Neuronal stem cell (in vitro differentiated cells): ENCODE data around the gene KDM5B.

Source experiments
- DNase-seq: peaks from one replicate; pipeline ENCODE4 v3.0.0-alpha.2; 2013; ENCODE audit warnings: low spot score
- H2AFZ ChIP-seq: one replicate; pipeline ENCODE4 v1.6.1; 2013; ENCODE audit warnings: mild to moderate bottlenecking, low read length, inconsistent platforms
- H2AK5ac ChIP-seq: 2 replicates; pipeline ENCODE4 v1.6.1; 2013; ENCODE audit warnings: low read depth, mild to moderate bottlenecking, inconsistent platforms, low read length, moderate library complexity, mixed read lengths
- H2BK120ac ChIP-seq: 2 replicates; pipeline ENCODE4 v1.6.1; 2013; ENCODE audit warnings: low read depth, mild to moderate bottlenecking, inconsistent platforms, low read length, moderate library complexity, mixed read lengths
- H2BK12ac ChIP-seq: one replicate; pipeline ENCODE4 v1.6.1; 2013; ENCODE audit warnings: low read length, inconsistent platforms
- H2BK15ac ChIP-seq: 2 replicates; pipeline ENCODE4 v1.6.1; 2013; ENCODE audit warnings: mild to moderate bottlenecking, low read length, inconsistent platforms, mixed read lengths
- H2BK5ac ChIP-seq: one replicate; pipeline ENCODE4 v1.6.1; 2013; ENCODE audit warnings: inconsistent platforms, mild to moderate bottlenecking, low read length, moderate library complexity
- H3K14ac ChIP-seq: one replicate; pipeline ENCODE4 v1.6.1; 2013; ENCODE audit warnings: low read length, inconsistent platforms
- H3K18ac ChIP-seq: 2 replicates; pipeline ENCODE4 v1.6.1; 2013; ENCODE audit warnings: low read length, inconsistent platforms
- H3K23ac ChIP-seq: 2 replicates; pipeline ENCODE4 v1.6.1; 2013; ENCODE audit warnings: low read depth, mild to moderate bottlenecking, mixed read lengths, low read length, inconsistent platforms; ENCODE audit not compliant: poor library complexity
- H3K27ac ChIP-seq: replicated peaks from 3 replicates; pipeline ENCODE4 v1.5.1; 2013; ENCODE audit warnings: low read length, inconsistent platforms
- H3K27me3 ChIP-seq, 3 experiments: 2 replicates each; pipeline ENCODE4 v1.6.1; 2013; ENCODE audit warnings: low read length in 3 of 3, mild to moderate bottlenecking in 2 of 3, inconsistent platforms in 1 of 3, low read depth in 1 of 3, mixed read lengths in 1 of 3, moderate library complexity in 1 of 3; ENCODE audit not compliant: control insufficient read depth in 3 of 3, insufficient read depth in 3 of 3
- H3K36me3 ChIP-seq, 2 donors: replicated peaks in 1 of 2; 2 replicates each; pipeline ENCODE4 v1.6.1; 2013; ENCODE audit warnings: low read length in 2 of 2; ENCODE audit not compliant: control insufficient read depth in 2 of 2, insufficient read depth in 2 of 2
- H3K4ac ChIP-seq: 2 replicates; pipeline ENCODE4 v1.6.1; 2013; ENCODE audit warnings: inconsistent platforms, mild to moderate bottlenecking, low read length, moderate library complexity
- H3K4me1 ChIP-seq, 2 donors: 1 replicate in 1 of 2; 2 replicates in 1 of 2; pipeline ENCODE4 v1.6.1; 2013; ENCODE audit warnings: low read length in 2 of 2, low read depth in 1 of 2; ENCODE audit not compliant: control insufficient read depth in 2 of 2, insufficient read depth in 1 of 2
- H3K4me2 ChIP-seq: one replicate; pipeline ENCODE4 v1.6.1; 2013; ENCODE audit warnings: mild to moderate bottlenecking, low read length, inconsistent platforms; ENCODE audit not compliant: insufficient read depth, poor library complexity, severe bottlenecking
- H3K4me3 ChIP-seq, 2 donors: 2 replicates each; pipeline ENCODE4 v1.5.1; 2013; ENCODE audit warnings: low read length in 2 of 2, mild to moderate bottlenecking in 2 of 2, inconsistent platforms in 1 of 2, moderate library complexity in 1 of 2
- H3K79me1 ChIP-seq: one replicate; pipeline ENCODE4 v1.6.1; 2013; ENCODE audit warnings: low read depth, mild to moderate bottlenecking, inconsistent platforms, low read length, moderate library complexity
- H3K9ac ChIP-seq: one replicate; pipeline ENCODE4 v1.6.1; 2013; ENCODE audit warnings: mild to moderate bottlenecking, low read depth, low read length, inconsistent platforms; ENCODE audit not compliant: poor library complexity
- H3K9me3 ChIP-seq, 2 donors: replicated peaks in 1 of 2; 2 replicates each; pipeline versions ENCODE3 to v1.6.1; 2013; ENCODE audit warnings: low read length in 2 of 2, mild to moderate bottlenecking in 2 of 2, inconsistent platforms in 1 of 2, low read depth in 1 of 2, mixed read lengths in 1 of 2, moderate library complexity in 1 of 2; ENCODE audit not compliant: control insufficient read depth in 2 of 2, insufficient read depth in 1 of 2
- H4K8ac ChIP-seq: one replicate; pipeline ENCODE4 v1.6.1; 2013; ENCODE audit warnings: low read depth, mild to moderate bottlenecking, inconsistent platforms, low read length, moderate library complexity
- H4K91ac ChIP-seq: one replicate; pipeline ENCODE4 v1.6.1; 2013; ENCODE audit warnings: low read length, low read depth, mild to moderate bottlenecking, inconsistent platforms; ENCODE audit not compliant: poor library complexity
- WGBS, 2 donors: extraction: QIAGEN DNeasy Blood & Tissue Kit; methylation state at CpG; one replicate each; pipeline ENCODE4 v1.1.7; 2013; ENCODE audit warnings: missing lambda C conversion rate in 2 of 2, mixed read lengths in 1 of 2; ENCODE audit not compliant: insufficient read length in 2 of 2, insufficient replicate concordance in 1 of 2; ENCODE audit errors: extremely low coverage in 2 of 2; 5-methylcytosine and 5-hydroxymethylcytosine counted together

The KDM5B gene

DNA sequence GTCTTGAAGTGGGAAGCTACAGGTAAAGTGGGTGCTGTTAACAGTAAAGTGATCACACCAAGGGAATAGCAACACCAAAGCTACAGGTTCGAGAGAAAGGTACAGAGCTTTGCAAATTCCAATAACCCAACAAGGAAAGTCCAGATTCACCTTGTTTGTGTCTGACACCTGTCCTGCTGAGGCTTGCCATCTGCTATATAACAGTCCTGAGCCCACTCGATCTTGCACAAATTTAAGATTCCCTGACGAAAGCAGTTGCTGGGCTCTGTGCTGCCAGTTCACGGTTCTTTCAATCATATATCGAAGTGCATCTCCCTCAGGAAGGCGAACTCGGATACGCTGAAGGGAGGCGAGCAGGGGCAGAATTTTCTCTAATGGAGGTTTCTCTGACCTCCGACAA, 75.0 kb downstream of the KDM5B start:
- no peak overlapping the region for H4K91ac ChIP-seq
- H3K79me1 ChIP-seq, result no peaks in the 10 kb centered on the region
- no peaks in the 10 kb centered on the region for H3K27me3 ChIP-seq
- H3K4me2 ChIP-seq, result no peak overlapping the region
- H3K4ac ChIP-seq, result no peak overlapping the region
- no peak for DNase-seq
- no CpG with 5 or more reads among the region's 10 CpGs for WGBS, 2 donors
- H2AFZ ChIP-seq, result no peak overlapping the region
- no peak overlapping the region for H2BK120ac ChIP-seq
- H3K9me3 ChIP-seq, result no peaks in the 10 kb centered on the region
- H3K23ac ChIP-seq, result no peak overlapping the region
- H3K4me1 ChIP-seq, result no peaks in the 10 kb centered on the region
- no peak overlapping the region for H3K27ac ChIP-seq
- no peak overlapping the region for H2BK15ac ChIP-seq
- H2BK5ac ChIP-seq, result no peak overlapping the region
- no peak overlapping the region for H4K8ac ChIP-seq
- H3K14ac ChIP-seq, result no peak overlapping the region
- H3K9ac ChIP-seq, result no peak overlapping the region
- peaks cover 55 to 100% of the 10 kb centered on the region in 2 donors for H3K36me3 ChIP-seq
- no peak overlapping the region for H2AK5ac ChIP-seq
- H2BK12ac ChIP-seq, result no peak overlapping the region
- no peak overlapping the region for H3K4me3 ChIP-seq
- no peak overlapping the region for H3K18ac ChIP-seq

DNA sequence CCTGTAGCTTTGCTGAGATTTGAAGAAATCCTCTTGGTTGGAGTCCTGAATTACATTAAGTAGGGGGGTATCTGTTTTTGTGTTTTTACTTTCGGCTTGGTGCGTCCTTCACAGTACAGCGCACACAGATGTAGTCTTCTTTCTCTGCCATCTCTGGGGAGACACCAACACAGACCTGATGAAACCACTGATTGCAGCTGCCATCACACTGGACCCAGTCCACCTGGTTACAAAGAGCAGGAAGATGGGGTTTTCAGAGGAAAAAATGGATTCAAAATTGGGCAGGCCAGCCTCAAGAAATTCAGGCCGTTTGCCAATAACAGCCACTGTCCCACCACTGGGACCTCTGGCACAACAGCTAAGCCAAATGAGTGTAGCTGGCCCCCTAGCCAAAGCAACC, 79.3 kb downstream of the KDM5B start:
- Histone ChIP-seq H2BK120ac (no peak overlapping the region), H3K4ac (no peak overlapping the region), H2BK12ac (no peak overlapping the region), H3K9me3 (no peaks in the 10 kb centered on the region), H3K4me1 (no peaks in the 10 kb centered on the region), H3K14ac (no peak overlapping the region), H2AFZ (no peak overlapping the region), H3K23ac (no peak overlapping the region), H2BK15ac (no peak overlapping the region), H3K4me3 (no peak overlapping the region), H3K27me3 (no peaks in the 10 kb centered on the region), H2BK5ac (no peak overlapping the region), H3K4me2 (no peak overlapping the region), H3K9ac (no peak overlapping the region), H4K8ac (no peak overlapping the region), H3K36me3 (peaks cover 50 to 99% of the 10 kb centered on the region in 2 donors), H3K79me1 (no peaks in the 10 kb centered on the region), H3K18ac (no peak overlapping the region), H3K27ac (no peak overlapping the region), H2AK5ac (no peak overlapping the region), H4K91ac (no peak overlapping the region)
- no peak for DNase-seq
- WGBS, 2 donors, result no CpG with 5 or more reads among the region's 4 CpGs

DNA sequence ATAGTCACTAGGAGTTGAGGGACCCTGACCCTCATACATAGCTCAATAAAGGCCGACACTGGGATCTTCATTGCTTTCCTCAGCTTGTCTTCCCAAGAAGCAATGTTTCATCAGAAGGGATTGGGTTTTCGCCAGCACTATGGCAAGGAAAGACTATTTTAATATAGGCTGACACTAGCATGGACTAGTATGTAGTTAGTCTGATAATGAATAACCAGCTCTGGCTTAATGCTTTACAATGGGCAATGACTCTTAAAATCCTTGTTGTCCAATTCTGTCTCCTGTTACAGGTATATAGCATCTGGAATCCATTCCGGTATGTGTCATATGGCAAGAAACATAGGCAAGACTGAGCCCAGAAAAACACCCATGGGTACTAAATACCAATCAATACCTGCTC, 82.7 kb downstream of the KDM5B start:
- no peak for DNase-seq
- Histone ChIP-seq H3K9me3 (no peaks in the 10 kb centered on the region), H3K79me1 (no peaks in the 10 kb centered on the region), H2BK120ac (no peak overlapping the region), H2AK5ac (no peak overlapping the region), H3K9ac (no peak overlapping the region), H3K4me1 (no peaks in the 10 kb centered on the region), H4K8ac (no peak overlapping the region), H3K4me2 (no peak overlapping the region), H3K23ac (no peak overlapping the region), H2BK15ac (no peak overlapping the region), H3K4ac (no peak overlapping the region), H3K27me3 (no peaks in the 10 kb centered on the region), H2AFZ (no peak overlapping the region), H3K4me3 (no peak overlapping the region), H3K27ac (no peak overlapping the region), H3K18ac (no peak overlapping the region), H4K91ac (no peak overlapping the region), H3K14ac (no peak overlapping the region), H3K36me3 (peaks cover 29 to 67% of the 10 kb centered on the region in 2 donors), H2BK12ac (no peak overlapping the region), H2BK5ac (no peak overlapping the region)
- WGBS, 2 donors, result no CpG with 5 or more reads among the region's 3 CpGs

DNA sequence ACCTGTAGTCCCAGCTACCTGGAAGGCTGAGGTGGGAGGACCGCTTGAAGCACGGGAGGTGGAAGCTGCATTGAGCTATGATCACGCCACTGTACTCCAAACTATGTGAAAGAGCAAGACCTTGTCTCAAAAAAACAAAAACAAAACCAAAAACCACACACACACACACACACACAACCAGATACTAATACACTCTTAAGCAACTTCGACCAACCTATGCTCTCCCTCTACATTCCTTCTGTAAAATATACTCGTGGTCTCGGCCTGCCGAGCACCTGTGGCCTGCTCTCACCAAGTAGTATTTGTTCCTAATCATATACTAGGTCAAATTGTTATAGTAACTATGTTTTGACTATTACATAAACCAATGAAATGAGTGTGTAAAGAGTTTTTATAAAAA, 84.5 kb downstream of the KDM5B start:
- no peak overlapping the region for H2BK15ac ChIP-seq
- H3K4me2 ChIP-seq, result no peak overlapping the region
- no peaks in the 10 kb centered on the region for H3K27me3 ChIP-seq
- no peak overlapping the region for H3K23ac ChIP-seq
- no peak overlapping the region for H2AK5ac ChIP-seq
- no peak for DNase-seq
- no peak overlapping the region for H3K4me3 ChIP-seq
- no peak overlapping the region for H2BK12ac ChIP-seq
- no peak overlapping the region for H2AFZ ChIP-seq
- H3K14ac ChIP-seq, result no peak overlapping the region
- H3K4me1 ChIP-seq, result no peaks in the 10 kb centered on the region
- WGBS, 2 donors, result 100% methylated on average over 1 of the region's 7 CpGs; no CpG with 5 or more reads in 1 of the 2 donors
- H3K9ac ChIP-seq, result no peak overlapping the region
- H3K18ac ChIP-seq, result no peak overlapping the region
- no peaks in the 10 kb centered on the region for H3K9me3 ChIP-seq
- no peaks in the 10 kb centered on the region for H3K79me1 ChIP-seq
- no peak overlapping the region for H4K8ac ChIP-seq
- peaks cover 11 to 49% of the 10 kb centered on the region in 2 donors for H3K36me3 ChIP-seq
- H2BK120ac ChIP-seq, result no peak overlapping the region
- no peak overlapping the region for H2BK5ac ChIP-seq
- no peak overlapping the region for H3K4ac ChIP-seq
- no peak overlapping the region for H3K27ac ChIP-seq
- H4K91ac ChIP-seq, result no peak overlapping the region
